Type B pancreatic cell (in vitro differentiated cells): ENCODE data around the gene XXYLT1. TPM values are rescaled to one million over a fixed set of nuclear protein-coding genes. Genes with fewer than 3 reads are reported as not detected.

ENCODE experiments used
- DNase-seq: peaks from one replicate; pipeline ENCODE4 v3.0.0; 2021; ENCODE audit warnings: mixed read lengths; ENCODE audit not compliant: unreplicated experiment; ENCODE audit errors: extremely low spot score
- H3K27ac Mint-ChIP-seq: 2 replicates; pipeline ENCODE4 v1.8.0; 2021; ENCODE audit warnings: mild to moderate bottlenecking, mixed read lengths
- H3K27me3 Mint-ChIP-seq: 2 replicates; pipeline ENCODE4 v1.8.0; 2021; ENCODE audit warnings: mixed read lengths
- H3K36me3 Mint-ChIP-seq: 2 replicates; pipeline ENCODE4 v1.8.0; 2021; ENCODE audit warnings: mixed read lengths
- H3K4me1 Mint-ChIP-seq: one replicate; pipeline ENCODE4 v1.8.0; 2021; ENCODE audit warnings: mixed read lengths; ENCODE audit not compliant: unreplicated experiment
- H3K4me3 Mint-ChIP-seq: 2 replicates; pipeline ENCODE4 v1.8.0; 2021; ENCODE audit warnings: mild to moderate bottlenecking, mixed read lengths
- H3K9me3 Mint-ChIP-seq: 2 replicates; pipeline ENCODE4 v1.8.0; 2021; ENCODE audit warnings: mixed read lengths
- CTCF ChIP-seq: fragments of 200-600 bp; sonication (generic); conservative IDR thresholded peaks from 2 replicates; pipeline ENCODE4 v1.5.0; 2021; ENCODE audit warnings: antibody characterized with exemption, mild to moderate bottlenecking
- total RNA-seq: library from RNA; stranded (reverse); gene quantifications from 2 replicates; pipeline ENCODE4 v1.2.1, GENCODE V29; 2021; ENCODE audit warnings: low replicate concordance

The XXYLT1 gene
- total RNA-seq, 1 donor from 2014 or later = 27.0 TPM

- Mint-ChIP-seq H3K4me1 (peaks cover 32% of the 10 kb centered on the region), H3K36me3 (peaks cover 2% of the 10 kb centered on the region), H3K4me3 (no peak overlapping the region), H3K27me3 (no peaks in the 10 kb centered on the region), H3K27ac (no peak overlapping the region), H3K9me3 (no peaks in the 10 kb centered on the region)
- peak; percentile 60 for TF ChIP-seq CTCF
- DNase-seq = no peak
These were observed 147.7 kb downstream of the XXYLT1 start for GRCh38 chr3:195123281-195123691.

- peaks cover 42% of the 10 kb centered on the region for H3K4me1 Mint-ChIP-seq
- no peak overlapping the region for H3K27ac Mint-ChIP-seq
- TF ChIP-seq CTCF = no peak
- no peak for DNase-seq
- H3K4me3 Mint-ChIP-seq = no peak overlapping the region
- no peaks in the 10 kb centered on the region for H3K27me3 Mint-ChIP-seq
- H3K9me3 Mint-ChIP-seq = no peaks in the 10 kb centered on the region
- no peaks in the 10 kb centered on the region for H3K36me3 Mint-ChIP-seq
These were observed 148.7 kb downstream of the XXYLT1 start for GRCh38 chr3:195122261-195122660.

GRCh38 chr3:195120267-195120601, 150.7 kb downstream of the XXYLT1 start:
- no peak for DNase-seq
- Mint-ChIP-seq H3K27me3 (no peaks in the 10 kb centered on the region), H3K9me3 (no peaks in the 10 kb centered on the region), H3K27ac (peak overlapping the region; percentile 81), H3K36me3 (no peaks in the 10 kb centered on the region), H3K4me1 (peaks cover 43% of the 10 kb centered on the region), H3K4me3 (no peak overlapping the region)
- TF ChIP-seq CTCF = no peak

GRCh38 chr3:195119461-195120266, 151.3 kb downstream of the XXYLT1 start:
- H3K4me1 Mint-ChIP-seq = peaks cover 41% of the 10 kb centered on the region
- no peaks in the 10 kb centered on the region for H3K27me3 Mint-ChIP-seq
- TF ChIP-seq CTCF = no peak
- DNase-seq = no peak
- H3K4me3 Mint-ChIP-seq = peak overlapping the region; percentile 71
- H3K36me3 Mint-ChIP-seq = no peaks in the 10 kb centered on the region
- H3K9me3 Mint-ChIP-seq = no peaks in the 10 kb centered on the region
- H3K27ac Mint-ChIP-seq = peak overlapping the region; percentile 81

- H3K4me3 Mint-ChIP-seq = no peak overlapping the region
- no peaks in the 10 kb centered on the region for H3K9me3 Mint-ChIP-seq
- H3K4me1 Mint-ChIP-seq = peaks cover 32% of the 10 kb centered on the region
- H3K27ac Mint-ChIP-seq = peak overlapping the region; percentile 42
- H3K36me3 Mint-ChIP-seq = no peaks in the 10 kb centered on the region
- TF ChIP-seq CTCF = no peak
- no peaks in the 10 kb centered on the region for H3K27me3 Mint-ChIP-seq
- DNase-seq = no peak
These were observed 152.3 kb downstream of the XXYLT1 start for GRCh38 chr3:195118671-195119070.
